ENCODE data around the gene ZNF804A.

- no peak for TF ChIP-seq CTCF (IDR thresholded peaks at IDR 0.05)
- no peak for TF ChIP-seq EP300 (IDR thresholded peaks at IDR 0.05)
- no peak for TF ChIP-seq POLR2A (IDR thresholded peaks at IDR 0.05)
Measured at GRCh38 chr2:184696644-184697043, 98.3 kb downstream of the ZNF804A start.
